DOHH2 (cell line): ENCODE results near the gene PPM1F.
"Not testable (repeated sequence)": the region's sequence is repeated elsewhere in the genome, so short reads cannot be mapped to it uniquely, and the experiment has no call there.

Experiments
- H3F3A ChIP-seq: fragments of 200-600 bp; sonication (generic), shearing (Covaris generic); 2 replicates; pipeline ENCODE4 v1.6.0; 2016; ENCODE audit warnings: antibody characterized with exemption, mild to moderate bottlenecking; ENCODE audit not compliant: control insufficient read depth, insufficient read depth
- H3K27ac ChIP-seq: fragments of 200-600 bp; sonication (generic); 2 replicates; pipeline ENCODE4 v1.5.1; 2014; ENCODE audit warnings: low read depth, mild to moderate bottlenecking, low read length, moderate library complexity
- H3K27me3 ChIP-seq: fragments of 200-600 bp; sonication (generic); 2 replicates; pipeline ENCODE4 v1.6.1; 2014; ENCODE audit warnings: mild to moderate bottlenecking, low read length, mixed read lengths; ENCODE audit not compliant: control insufficient read depth
- H3K36me3 ChIP-seq: fragments of 200-600 bp; sonication (generic); 2 replicates; pipeline ENCODE4 v1.6.1; 2014; ENCODE audit warnings: mild to moderate bottlenecking, low read length, moderate library complexity, mixed read lengths; ENCODE audit not compliant: control insufficient read depth
- H3K4me1 ChIP-seq: fragments of 200-600 bp; sonication (generic); 2 replicates; pipeline ENCODE4 v1.6.1; 2014; ENCODE audit warnings: mild to moderate bottlenecking, low read length, mixed read lengths; ENCODE audit not compliant: control insufficient read depth
- H3K4me2 ChIP-seq: fragments of 200-600 bp; sonication (generic); 2 replicates; pipeline ENCODE4 v1.6.0; 2014; ENCODE audit warnings: mild to moderate bottlenecking, low read length, moderate library complexity
- H3K4me3 ChIP-seq: fragments of 200-600 bp; sonication (generic); 2 replicates; pipeline ENCODE4 v1.5.1; 2014; ENCODE audit warnings: mild to moderate bottlenecking, low read length, mixed read lengths
- H3K79me2 ChIP-seq: fragments of 200-600 bp; sonication (generic); 2 replicates; pipeline ENCODE4 v1.6.1; 2014; ENCODE audit warnings: mild to moderate bottlenecking, low read length, mixed read lengths; ENCODE audit not compliant: control insufficient read depth
- H3K9me2 ChIP-seq: fragments of 200-600 bp; sonication (generic); replicated peaks from 2 replicates; pipeline ENCODE4 v1.6.1; 2014; ENCODE audit warnings: mild to moderate bottlenecking, low read length, mixed read lengths; ENCODE audit not compliant: control insufficient read depth
- H3K9me3 ChIP-seq: fragments of 200-600 bp; sonication (generic); 2 replicates; pipeline ENCODE4 v1.6.1; 2014; ENCODE audit warnings: antibody characterized with exemption, low read length, mixed read lengths; ENCODE audit not compliant: control insufficient read depth, insufficient read depth
- H4K20me1 ChIP-seq: fragments of 200-600 bp; sonication (generic); 2 replicates; pipeline ENCODE4 v1.6.0; 2014; ENCODE audit warnings: low read depth, mild to moderate bottlenecking, antibody characterized with exemption, low read length, moderate library complexity; ENCODE audit not compliant: control insufficient read depth, insufficient read depth
- CTCF ChIP-seq: fragments of 200-600 bp; sonication (generic); IDR thresholded peaks from one replicate; pipeline ENCODE4 v1.5.1; 2014; ENCODE audit warnings: antibody characterized with exemption, mild to moderate bottlenecking, low read depth, low read length; ENCODE audit not compliant: poor library complexity, severe bottlenecking
- EZH2phosphoT487 ChIP-seq: fragments of 200-600 bp; sonication (generic); IDR thresholded peaks from 2 replicates; pipeline ENCODE4 v1.6.1; 2017; ENCODE audit warnings: borderline replicate concordance, mild to moderate bottlenecking, antibody characterized with exemption, low read length, moderate library complexity, mixed read lengths

The PPM1F gene

GRCh38 chr22:21894799-21895198 is 57.8 kb downstream of the PPM1F start:
- TF ChIP-seq EZH2phosphoT487: no peak
- no peaks in the 10 kb centered on the region for H3K9me3 ChIP-seq
- no peaks in the 10 kb centered on the region for H4K20me1 ChIP-seq
- no peaks in the 10 kb centered on the region for H3K4me1 ChIP-seq
- peaks cover 4% of the 10 kb centered on the region; the same call in 1 of the 2 replicates for H3F3A ChIP-seq
- H3K4me3 ChIP-seq: no peak overlapping the region
- no peak overlapping the region for H3K4me2 ChIP-seq
- H3K27ac ChIP-seq: no peak overlapping the region
- no peaks in the 10 kb centered on the region for H3K36me3 ChIP-seq
- no peaks in the 10 kb centered on the region for H3K9me2 ChIP-seq
- H3K27me3 ChIP-seq: no peaks in the 10 kb centered on the region
- no peaks in the 10 kb centered on the region for H3K79me2 ChIP-seq

- Histone ChIP-seq H3K4me2 (no peak overlapping the region), H3F3A (peaks cover 4% of the 10 kb centered on the region; the same call in 1 of the 2 replicates), H3K9me3 (no peaks in the 10 kb centered on the region), H3K4me1 (no peaks in the 10 kb centered on the region), H4K20me1 (no peaks in the 10 kb centered on the region), H3K36me3 (no peaks in the 10 kb centered on the region), H3K27me3 (no peaks in the 10 kb centered on the region), H3K79me2 (no peaks in the 10 kb centered on the region), H3K9me2 (no peaks in the 10 kb centered on the region), H3K4me3 (no peak overlapping the region), H3K27ac (no peak overlapping the region)
- no peak for TF ChIP-seq EZH2phosphoT487
- no peak for TF ChIP-seq CTCF
These were observed 63.2 kb downstream of the PPM1F start for GRCh38 chr22:21889251-21889990.

- H3K4me1 ChIP-seq: no peaks in the 10 kb centered on the region
- H3K4me2 ChIP-seq: no peak overlapping the region
- no peaks in the 10 kb centered on the region for H4K20me1 ChIP-seq
- H3K36me3 ChIP-seq: no peaks in the 10 kb centered on the region
- no peak overlapping the region for H3K27ac ChIP-seq
- H3K4me3 ChIP-seq: no peak overlapping the region
- H3K9me2 ChIP-seq: no peaks in the 10 kb centered on the region
- no peaks in the 10 kb centered on the region for H3K79me2 ChIP-seq
- TF ChIP-seq CTCF: no peak
- TF ChIP-seq EZH2phosphoT487: no peak
- no peaks in the 10 kb centered on the region for H3K9me3 ChIP-seq
- no peaks in the 10 kb centered on the region for H3K27me3 ChIP-seq
- H3F3A ChIP-seq: peaks cover 4% of the 10 kb centered on the region; the same call in 1 of the 2 replicates
These were observed 64.8 kb downstream of the PPM1F start for GRCh38 chr22:21887841-21888240.

- H3K9me2 ChIP-seq, H3K27ac ChIP-seq, H4K20me1 ChIP-seq, H3K79me2 ChIP-seq, H3K27me3 ChIP-seq, H3K4me3 ChIP-seq, H3K9me3 ChIP-seq, H3K4me2 ChIP-seq, H3K4me1 ChIP-seq, H3F3A ChIP-seq, H3K36me3 ChIP-seq: not testable (repeated sequence)
These were observed 68.7 kb downstream of the PPM1F start for GRCh38 chr22:21883930-21884329.

- H3K9me2 ChIP-seq, H3K4me3 ChIP-seq, H3K27ac ChIP-seq, H3K27me3 ChIP-seq, H3K36me3 ChIP-seq, H3K9me3 ChIP-seq, H3K4me2 ChIP-seq, H3K4me1 ChIP-seq, H4K20me1 ChIP-seq, H3F3A ChIP-seq, H3K79me2 ChIP-seq: not testable (repeated sequence)
These were observed 69.8 kb downstream of the PPM1F start for GRCh38 chr22:21882754-21883333.
